HG02938 (cell line): ENCODE measurements around the gene HCK.

Experiments used
- ATAC-seq: cut with Tn5 transposase; IDR thresholded peaks from one replicate; pipeline ENCODE4 v1.9.1; 2021; ENCODE audit warnings: mild to moderate bottlenecking, moderate library complexity; ENCODE audit not compliant: unreplicated experiment

The HCK gene

GRCh38 chr20:32052090-32052777 is at the start of gene HCK:
Gene HCK (plus strand): TSS chr20:32052242.
- no peak for ATAC-seq

GRCh38 chr20:32003325-32003724 is 48.7 kb upstream of the HCK start:
- no peak for ATAC-seq

- no peak for ATAC-seq
These were observed 47.1 kb upstream of the HCK start for GRCh38 chr20:32004963-32005362.

- ATAC-seq: no peak
These were observed 46.0 kb upstream of the HCK start for GRCh38 chr20:32006053-32006452.

- ATAC-seq: no peak
These were observed 44.9 kb upstream of the HCK start for GRCh38 chr20:32006841-32007786.

- no peak for ATAC-seq
These were observed 44.0 kb upstream of the HCK start for GRCh38 chr20:32007787-32008616.

- no peak for ATAC-seq
These were observed 42.5 kb upstream of the HCK start for GRCh38 chr20:32009564-32009963.

GRCh38 chr20:32010101-32010500 is 41.9 kb upstream of the HCK start, which contains the start of gene CCM2L:
Gene CCM2L (plus strand): TSS chr20:32010438. CDS start chr20:32010455, 17 bp downstream.
- no peak for ATAC-seq

GRCh38 chr20:32010666-32011065 is 41.4 kb upstream of the HCK start:
- ATAC-seq: no peak

- ATAC-seq: no peak
These were observed 39.8 kb upstream of the HCK start for GRCh38 chr20:32012159-32012688.

- no peak for ATAC-seq
These were observed 38.7 kb upstream of the HCK start for GRCh38 chr20:32013326-32013725.

- ATAC-seq: no peak
These were observed 34.3 kb upstream of the HCK start for GRCh38 chr20:32017711-32018251.

- ATAC-seq: no peak
These were observed 33.5 kb upstream of the HCK start for GRCh38 chr20:32018269-32019155.

GRCh38 chr20:32019156-32019510 is 32.9 kb upstream of the HCK start:
- ATAC-seq: no peak

GRCh38 chr20:32019563-32020463 is 32.2 kb upstream of the HCK start:
- no peak for ATAC-seq

- ATAC-seq: no peak
These were observed 31.0 kb upstream of the HCK start for GRCh38 chr20:32021091-32021490.

GRCh38 chr20:32024683-32025295 is 27.3 kb upstream of the HCK start:
- no peak for ATAC-seq

- ATAC-seq: no peak
These were observed 24.4 kb upstream of the HCK start for GRCh38 chr20:32027643-32028042.
